Choroid plexus epithelial cell (primary cell): Measurements from ENCODE around the gene ZMIZ1.

ENCODE experiments used
- DNase-seq: peaks from one replicate; pipeline ENCODE4 v3.0.0-alpha.2; 2010; ENCODE audit warnings: low read depth
- H3K4me3 ChIP-seq: 2 replicates; pipeline ENCODE4 v1.5.1; 2011; ENCODE audit warnings: low read depth, mild to moderate bottlenecking, control low read depth, low read length, moderate library complexity
- CTCF ChIP-seq: conservative IDR thresholded peaks from 2 replicates; pipeline ENCODE4 v1.5.1; 2011; ENCODE audit warnings: low read depth, mild to moderate bottlenecking, control low read depth, inconsistent platforms, low read length, moderate library complexity

The ZMIZ1 gene

GRCh38 chr10:79219322-79219957, 150.7 kb downstream of the ZMIZ1 start:
- no peak for TF ChIP-seq CTCF

GRCh38 chr10:79220307-79220706, 151.5 kb downstream of the ZMIZ1 start:
- no peak overlapping the region for H3K4me3 ChIP-seq
- no peak for TF ChIP-seq CTCF
- no peak for DNase-seq

More at GRCh38 chr10:79219322-79219957, 150.7 kb downstream of the ZMIZ1 start:
- DNase-seq, result peak; percentile 41
- no peak overlapping the region for H3K4me3 ChIP-seq

GRCh38 chr10:79221110-79222051, 152.6 kb downstream of the ZMIZ1 start:
- TF ChIP-seq CTCF, result peak; percentile 5
- H3K4me3 ChIP-seq, result no peak overlapping the region
- DNase-seq, result peak; percentile 89

GRCh38 chr10:79222186-79222585, 153.4 kb downstream of the ZMIZ1 start:
- no peak for DNase-seq
- no peak overlapping the region for H3K4me3 ChIP-seq
- no peak for TF ChIP-seq CTCF

GRCh38 chr10:79223091-79224048, 154.6 kb downstream of the ZMIZ1 start:
- peak; percentile 88 for DNase-seq
- TF ChIP-seq CTCF, result no peak
- no peak overlapping the region for H3K4me3 ChIP-seq

- no peak for TF ChIP-seq CTCF
- no peak for DNase-seq
- no peak overlapping the region for H3K4me3 ChIP-seq
Observed at GRCh38 chr10:79224263-79224949, 155.6 kb downstream of the ZMIZ1 start.
